Measurements from ENCODE around the gene MORN4. TPM values are rescaled to one million over a fixed set of nuclear protein-coding genes. Genes with fewer than 3 reads are reported as not detected.

The MORN4 gene
- total RNA-seq, 1 donor = 5.6 TPM

DNA sequence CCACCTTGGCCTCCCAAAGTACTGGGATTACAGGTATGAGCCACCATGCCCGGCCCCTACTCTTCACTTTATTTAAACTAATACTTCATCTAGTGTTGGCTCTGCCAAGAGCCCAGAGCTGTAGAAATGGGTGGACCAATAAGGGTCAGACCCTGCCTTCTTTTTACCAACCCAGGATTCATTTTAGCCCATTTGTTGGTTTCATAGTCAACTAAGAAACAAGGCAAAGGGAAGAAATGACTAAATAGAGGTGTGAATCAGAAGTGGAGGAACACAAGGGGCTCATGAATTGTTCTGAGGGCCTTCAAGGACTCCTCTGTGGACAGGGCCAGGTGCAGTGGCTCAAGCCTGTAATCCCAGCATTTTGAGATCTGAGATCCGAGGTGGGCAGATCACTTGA, 59.6 kb downstream of the MORN4 start:
- TF ChIP-seq CTCF (IDR thresholded peaks at IDR 0.05; ENCODE audit: insufficient read depth, low read depth, low read length) = no peak
- no peak for DNase-seq (ENCODE audit: low read depth)
- no peak overlapping the region for H3K4me3 ChIP-seq (ENCODE audit: low read depth, low read length)

DNA sequence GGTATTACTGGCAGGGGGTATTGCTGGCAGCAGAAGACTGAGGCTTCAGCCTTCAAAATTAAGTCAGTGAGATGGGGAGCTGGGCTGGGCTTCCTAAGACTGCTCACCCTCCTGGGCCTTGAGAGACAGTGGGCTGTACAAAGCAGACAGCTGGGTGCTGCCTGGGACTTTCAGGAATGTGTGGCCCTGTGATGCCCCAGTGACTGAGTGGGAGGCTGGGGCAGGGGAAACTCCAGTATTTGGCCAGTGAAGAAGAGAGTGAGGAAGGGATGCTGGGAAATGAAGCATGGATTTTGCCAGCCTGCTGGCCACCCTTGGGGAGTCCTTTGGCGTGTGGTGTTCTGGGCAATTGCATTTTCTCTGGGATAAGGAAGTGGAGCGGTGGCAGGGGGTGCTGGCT, 60.3 kb downstream of the MORN4 start:
- TF ChIP-seq CTCF (IDR thresholded peaks at IDR 0.05; ENCODE audit: insufficient read depth, low read depth, low read length) = no peak
- DNase-seq (ENCODE audit: low read depth) = no peak

GRCh38 chr10:97572214-97572989, 60.9 kb downstream of the MORN4 start, which contains the start of gene ANKRD2:
TSS of gene ANKRD2 (plus strand) at chr10:97572779. CDS start at chr10:97572789, 10 bp downstream.
- peak; percentile 89 for TF ChIP-seq CTCF (IDR thresholded peaks at IDR 0.05; ENCODE audit: insufficient read depth, low read depth, low read length)
- H3K4me3 ChIP-seq (ENCODE audit: low read depth, low read length) = no peak within 1 kb of the TSS
- DNase-seq (ENCODE audit: low read depth) = peak; percentile 78

More for the DNA sequence above, 60.3 kb downstream of the MORN4 start:
- no peak overlapping the region for H3K4me3 ChIP-seq (ENCODE audit: low read depth, low read length)

DNA sequence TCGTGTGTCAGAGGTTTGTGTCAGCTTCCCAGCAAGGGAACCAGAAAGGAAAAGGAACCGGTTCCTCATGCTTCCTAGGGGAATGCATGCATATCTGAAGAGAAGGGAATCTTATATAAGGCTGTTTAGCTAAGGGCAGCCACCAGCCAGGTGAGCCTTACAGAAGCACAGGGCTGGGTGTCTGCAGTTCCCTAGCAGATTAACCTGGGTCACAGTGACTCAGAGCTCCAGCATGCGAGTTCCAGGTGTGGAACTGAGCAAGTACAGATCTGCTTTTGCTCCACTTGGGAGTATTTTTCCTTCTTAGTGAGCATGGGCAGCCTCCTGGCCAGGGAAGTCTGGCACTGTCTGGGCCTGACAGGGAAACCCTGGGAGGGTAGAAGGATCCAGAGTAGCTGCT, 61.7 kb downstream of the MORN4 start:
- no peak for DNase-seq (ENCODE audit: low read depth)
- no peak for TF ChIP-seq CTCF (IDR thresholded peaks at IDR 0.05; ENCODE audit: insufficient read depth, low read depth, low read length)
- H3K4me3 ChIP-seq (ENCODE audit: low read depth, low read length) = no peak overlapping the region

GRCh38 chr10:97570789-97571471, 62.4 kb downstream of the MORN4 start:
- DNase-seq (ENCODE audit: low read depth) = no peak
- H3K4me3 ChIP-seq (ENCODE audit: low read depth, low read length) = no peak overlapping the region
- no peak for TF ChIP-seq CTCF (IDR thresholded peaks at IDR 0.05; ENCODE audit: insufficient read depth, low read depth, low read length)

GRCh38 chr10:97570146-97570788, 63.0 kb downstream of the MORN4 start:
- TF ChIP-seq CTCF (IDR thresholded peaks at IDR 0.05; ENCODE audit: insufficient read depth, low read depth, low read length) = no peak
- no peak for DNase-seq (ENCODE audit: low read depth)
- no peak overlapping the region for H3K4me3 ChIP-seq (ENCODE audit: low read depth, low read length)
